LNCaP clone FGC (cell line): ENCODE data around the gene NMD3.

Source experiments
- DNase-seq: peaks from one replicate; pipeline ENCODE4 v3.0.0-alpha.2; 2011; ENCODE audit warnings: low read depth
- H3K4me3 ChIP-seq: 2 replicates; pipeline ENCODE4 v1.5.1; 2011; ENCODE audit warnings: mild to moderate bottlenecking, low read depth, low read length, control low read depth
- CTCF ChIP-seq: IDR thresholded peaks from 2 replicates; pipeline ENCODE4 v1.5.1; 2012; ENCODE audit warnings: mild to moderate bottlenecking; ENCODE audit not compliant: control insufficient read depth, insufficient read depth; ENCODE audit errors: extremely low read depth

The NMD3 gene

GRCh38 chr3:161293381-161293780 is 72.3 kb downstream of the NMD3 start:
- H3K4me3 ChIP-seq = no peak overlapping the region
- TF ChIP-seq CTCF = no peak
- DNase-seq = no peak

- no peak overlapping the region for H3K4me3 ChIP-seq
- no peak for DNase-seq
- TF ChIP-seq CTCF = no peak
Measured at GRCh38 chr3:161295325-161295724, 74.2 kb downstream of the NMD3 start.

GRCh38 chr3:161296814-161297213 is 75.7 kb downstream of the NMD3 start:
- DNase-seq = no peak
- H3K4me3 ChIP-seq = no peak overlapping the region
- no peak for TF ChIP-seq CTCF
